HCT116 (cell line): ENCODE data around the gene HAPSTR1. TPM values are rescaled to one million over a fixed set of nuclear protein-coding genes. Genes with fewer than 3 reads are reported as not detected.

ENCODE experiments used
- ATAC-seq: fragments of 200-7000 bp; cut with Tn5 transposase; 2 replicates; pipeline ENCODE4 v1.9.1; 2020; ENCODE audit warnings: mild to moderate bottlenecking, moderate library complexity
- BruUV-seq: library from RNA; stranded (reverse); fragments of 400-500 nt; replicated peaks from 2 replicates; lab custom pipeline; 2021; lab: Mats Ljungman, UMichigan
- CTCF ChIA-PET: fragments of 300-600 bp; sonication (Branson Sonifier 250); formaldehyde crosslinking; loops from one replicate; lab custom pipeline; 2021; ENCODE audit warnings: antibody characterized with exemption; lab: Charles Lee
- POLR2A ChIA-PET: fragments of 300-600, 350-600 bp; sonication (Branson Sonifier 250); formaldehyde crosslinking; loops from one replicate; lab custom pipeline; 2021; ENCODE audit warnings: antibody characterized with exemption; lab: Charles Lee
- RAD21 ChIA-PET, 2 experiments: fragments of 300-600 bp; sonication (Branson Sonifier 250); formaldehyde crosslinking; loops; one replicate each; lab custom pipeline; 2023; ENCODE audit warnings: low total read pairs in 2 of 2; ENCODE audit not compliant: uncharacterized antibody in 2 of 2, unreplicated experiment in 2 of 2, low non-redundant PET in 1 of 2; lab: Charles Lee
- DNase-seq: peaks from one replicate; pipeline ENCODE4 v3.0.0-alpha.2; 2010; ENCODE audit warnings: low read depth, low spot score
- H2AFZ ChIP-seq: fragments of 200-600 bp; shearing (Covaris generic), sonication (generic); 2 replicates; pipeline ENCODE4 v1.6.1; 2017; ENCODE audit warnings: low read depth, mixed run types, mixed read lengths, antibody characterized with exemption, low read length; ENCODE audit not compliant: poor library complexity, severe bottlenecking
- H3K27ac ChIP-seq: 2 replicates; pipeline ENCODE4 v1.5.1; 2012; ENCODE audit warnings: low read depth, low read length
- H3K27me3 ChIP-seq: fragments of 200-600 bp; sonication (generic); 2 replicates; pipeline ENCODE4 v1.6.1; 2016; ENCODE audit warnings: mixed run types, low read length, mixed read lengths; ENCODE audit not compliant: insufficient read depth
- H3K36me3 ChIP-seq, 2 experiments: fragments of 200-500 bp in 1 of 2; fragments of 200-600 bp in 1 of 2; sonication (Bioruptor generic) in 1 of 2; sonication (generic) in 1 of 2; 2 replicates each; pipeline versions ENCODE4 v1.5.1 to v1.6.1; 2014 to 2016; ENCODE audit warnings: low read length in 2 of 2, inconsistent platforms in 1 of 2, mixed read lengths in 1 of 2, mixed run types in 1 of 2; ENCODE audit not compliant: insufficient read depth in 2 of 2, control insufficient read depth in 1 of 2
- H3K4me1 ChIP-seq, 2 experiments: fragments of 200-600 bp in 1 of 2; sonication (generic) in 1 of 2; 2 replicates each; pipeline versions ENCODE4 v1.5.1 to v1.6.1; 2012 to 2017; ENCODE audit warnings: low read length in 2 of 2, inconsistent platforms in 1 of 2, mild to moderate bottlenecking in 1 of 2, mixed read lengths in 1 of 2, mixed run types in 1 of 2, moderate library complexity in 1 of 2; ENCODE audit not compliant: insufficient read depth in 2 of 2, control insufficient read depth in 1 of 2
- H3K4me2 ChIP-seq: fragments of 200-600 bp; sonication (generic); 2 replicates; pipeline ENCODE4 v1.6.1; 2017; ENCODE audit warnings: mixed run types, low read length, mixed read lengths
- H3K4me3 ChIP-seq, 2 experiments: fragments of 200-600 bp in 1 of 2; sonication (generic) in 1 of 2; replicated peaks in 1 of 2; 2 replicates each; pipeline ENCODE4 v1.5.1; 2011 to 2016; ENCODE audit warnings: low read length in 2 of 2, control low read depth in 1 of 2, low read depth in 1 of 2, mild to moderate bottlenecking in 1 of 2, mixed read lengths in 1 of 2, mixed run types in 1 of 2
- H3K79me2 ChIP-seq: fragments of 200-600 bp; sonication (generic); 2 replicates; pipeline ENCODE4 v1.6.1; 2017; ENCODE audit warnings: mild to moderate bottlenecking, mixed run types, low read length, moderate library complexity, mixed read lengths; ENCODE audit not compliant: insufficient read depth
- H3K9ac ChIP-seq: fragments of 200-600 bp; sonication (generic); 2 replicates; pipeline ENCODE4 v1.6.1; 2016; ENCODE audit warnings: low read length, mixed read lengths
- H3K9me2 ChIP-seq: fragments of 200-600 bp; sonication (generic), shearing (Covaris generic); 2 replicates; pipeline ENCODE4 v1.6.1; 2017; ENCODE audit warnings: mixed run types, mild to moderate bottlenecking, moderate library complexity; ENCODE audit not compliant: insufficient read depth
- H3K9me3 ChIP-seq, 2 experiments: fragments of 200-500 bp in 1 of 2; fragments of 200-600 bp in 1 of 2; sonication (Bioruptor generic) in 1 of 2; sonication (generic) in 1 of 2; 2 replicates each; pipeline ENCODE4 v1.6.1; 2014 to 2017; ENCODE audit warnings: low read length in 2 of 2, mixed read lengths in 2 of 2, inconsistent platforms in 1 of 2, low read depth in 1 of 2, mild to moderate bottlenecking in 1 of 2, mixed run types in 1 of 2, moderate library complexity in 1 of 2; ENCODE audit not compliant: control insufficient read depth in 1 of 2, insufficient read depth in 1 of 2
- H4K20me1 ChIP-seq: fragments of 200-600 bp; sonication (generic), shearing (Covaris generic); 2 replicates; pipeline ENCODE4 v1.6.1; 2017; ENCODE audit warnings: mixed run types, mild to moderate bottlenecking, moderate library complexity; ENCODE audit not compliant: insufficient read depth
- CTCF ChIP-seq, 3 experiments: fragments of 200-600 bp in 1 of 3; sonication (generic) in 1 of 3; IDR thresholded peaks in 2 of 3; conservative IDR thresholded peaks in 1 of 3; 2 replicates each; pipeline ENCODE4 v1.5.1; 2012 to 2017; ENCODE audit warnings: low read depth in 2 of 3, low read length in 2 of 3, antibody characterized with exemption in 1 of 3, borderline replicate concordance in 1 of 3, control low read depth in 1 of 3, mild to moderate bottlenecking in 1 of 3, mixed read lengths in 1 of 3, mixed run types in 1 of 3, moderate library complexity in 1 of 3; ENCODE audit not compliant: insufficient read depth in 1 of 3
- EZH2phosphoT487 ChIP-seq: fragments of 200-600 bp; IDR thresholded peaks from 2 replicates; pipeline ENCODE4 v1.6.1; 2018; ENCODE audit warnings: antibody characterized with exemption, borderline replicate concordance
- JUND ChIP-seq: IDR thresholded peaks from 2 replicates; pipeline ENCODE4 v1.6.1; 2012
- MAX ChIP-seq: IDR thresholded peaks from 2 replicates; pipeline ENCODE4 v1.6.1; 2012
- POLR2AphosphoS5 ChIP-seq: IDR thresholded peaks from 2 replicates; pipeline ENCODE4 v1.6.1; 2011; ENCODE audit warnings: mild to moderate bottlenecking, low read depth, low read length, moderate library complexity
- RAD21 ChIP-seq: IDR thresholded peaks from 2 replicates; pipeline ENCODE4 v1.6.1; 2012; ENCODE audit warnings: low read depth, mild to moderate bottlenecking
- TCF7L2 ChIP-seq: IDR thresholded peaks from 2 replicates; pipeline ENCODE4 v1.7.0; 2011; ENCODE audit warnings: borderline replicate concordance, inconsistent platforms; ENCODE audit not compliant: insufficient read depth, insufficient read length; ENCODE audit errors: extremely low read depth
- ZBTB33 ChIP-seq: IDR thresholded peaks from 2 replicates; pipeline ENCODE4 v1.6.1; 2011; ENCODE audit warnings: mild to moderate bottlenecking, low read length, moderate library complexity; ENCODE audit not compliant: insufficient replicate concordance; ENCODE audit errors: extremely low read depth
- intact Hi-C: fragments of 100-400 bp; cut with micrococcal nuclease; formaldehyde crosslinking; loops from 2 replicates; pipeline ENCODE4 v1.10.0; 2022
- total RNA-seq: library from RNA; stranded (reverse); gene quantifications from one replicate; pipeline ENCODE4 v1.2.1, GENCODE V29; 2021; ENCODE audit not compliant: unreplicated experiment

Gene HAPSTR1
- total RNA-seq, 1 experiment from 2014 or later: 54.9 TPM

- ChIA-PET POLR2A (no interaction called here), CTCF (no interaction called here), RAD21 (no interaction called here)
- H3K9ac ChIP-seq: no peak overlapping the region
- TF ChIP-seq TCF7L2 (no peak), POLR2AphosphoS5 (no peak), MAX (no peak), JUND (no peak), ZBTB33 (no peak), RAD21 (no peak), EZH2phosphoT487 (no peak)
- peaks cover 27% of the 10 kb centered on the region; the same call in 1 of the 2 replicates for H4K20me1 ChIP-seq
- peaks cover 11 to 28% of the 10 kb centered on the region in 2 experiments for H3K36me3 ChIP-seq
- no peak for ATAC-seq
- no peak overlapping the region for H2AFZ ChIP-seq
- no peaks in the 10 kb centered on the region for H3K9me2 ChIP-seq
- peaks cover 10 to 25% of the 10 kb centered on the region in 2 experiments for H3K4me1 ChIP-seq
- DNase-seq: no peak
- intact Hi-C loops: no loop called here
- peaks cover 96% of the 10 kb centered on the region for H3K79me2 ChIP-seq
- BruUV-seq: no TSS peak
- no peak overlapping the region for H3K4me2 ChIP-seq
- H3K9me3 ChIP-seq: no peaks in the 10 kb centered on the region
- H3K27ac ChIP-seq: no peak overlapping the region
- H3K4me3 ChIP-seq: no peak overlapping the region
- no peaks in the 10 kb centered on the region for H3K27me3 ChIP-seq
Observed at GRCh38 chr16:9118170-9118569, 26.7 kb downstream of the HAPSTR1 start.

- Histone ChIP-seq H3K79me2 (peaks cover 94% of the 10 kb centered on the region), H4K20me1 (peaks cover 14% of the 10 kb centered on the region; the same call in 1 of the 2 replicates), H3K4me1 (peaks cover 24 to 31% of the 10 kb centered on the region in 2 experiments), H3K9ac (no peak overlapping the region), H3K9me3 (no peaks in the 10 kb centered on the region), H3K4me3 (no peak overlapping the region), H3K4me2 (no peak overlapping the region), H3K9me2 (no peaks in the 10 kb centered on the region), H3K36me3 (peaks cover 11 to 29% of the 10 kb centered on the region in 2 experiments), H3K27me3 (no peaks in the 10 kb centered on the region), H3K27ac (no peak overlapping the region), H2AFZ (no peak overlapping the region)
- POLR2A ChIA-PET: interaction anchor here (1.1 kb wide), 1 partner anchor 41 kb away, joined by 4 read pairs; no protein-coding TSS in a partner anchor
- RAD21 ChIA-PET: no interaction called here
- no TSS peak for BruUV-seq
- intact Hi-C loops: no loop called here
- ATAC-seq: no peak
- TF ChIP-seq CTCF (IDR thresholded peaks at IDR 0.05 in 2 of 3, conservative IDR thresholded peaks at IDR 0.05 in 1 of 3; ENCODE audit: borderline replicate concordance in 1 of 3, insufficient read depth in 1 of 3, low read depth in 2 of 3, low read length in 2 of 3) (peak in 1 of 3 experiments; percentile 16; a peak in 1 of 6 replicates), RAD21 (no peak)
- no peak for DNase-seq
- CTCF ChIA-PET: interaction anchor here (1.0 to 1.2 kb wide), 2 partner anchors 14 to 19 kb away, joined by 3 read pairs; no protein-coding TSS in a partner anchor
Observed at GRCh38 chr16:9119795-9120194, 28.4 kb downstream of the HAPSTR1 start.
